DND-41 (cell line): ENCODE measurements around the gene GRAMD2B.

Experiments
- CTCF ChIP-seq: IDR thresholded peaks from 2 replicates; pipeline ENCODE4 v1.5.1; 2012; ENCODE audit warnings: borderline replicate concordance, low read length, moderate library complexity, mild to moderate bottlenecking; ENCODE audit not compliant: poor library complexity, severe bottlenecking; ENCODE audit errors: extremely low read depth
- EZH2 ChIP-seq: IDR thresholded peaks from 3 replicates; pipeline ENCODE4 v1.6.1; 2012; ENCODE audit warnings: borderline replicate concordance, low read depth, mild to moderate bottlenecking, moderate library complexity, low read length, inconsistent platforms; ENCODE audit not compliant: severe bottlenecking

DNA sequence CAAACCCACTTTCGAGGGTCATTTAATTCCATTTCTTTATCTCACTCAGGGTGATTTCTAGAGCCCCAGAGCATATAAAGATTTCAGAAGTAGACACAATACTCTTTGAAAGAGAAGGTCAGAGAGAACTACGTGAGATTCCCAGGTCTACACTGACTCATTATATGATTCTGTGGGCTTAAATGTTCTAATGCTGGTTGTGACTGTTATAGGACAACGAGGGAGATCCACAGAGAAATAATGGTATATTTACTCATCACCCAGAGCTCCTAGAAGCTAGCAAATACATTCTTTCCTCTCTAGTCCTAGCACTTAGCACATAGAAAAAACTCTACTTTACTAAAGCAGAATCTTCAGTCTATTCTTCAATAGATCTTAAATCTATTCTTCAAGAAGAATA, 39.4 kb upstream of the GRAMD2B start:
- TF ChIP-seq CTCF (no peak), EZH2 (no peak)
